ENCODE results near the gene FCN1.

The FCN1 gene

DNA sequence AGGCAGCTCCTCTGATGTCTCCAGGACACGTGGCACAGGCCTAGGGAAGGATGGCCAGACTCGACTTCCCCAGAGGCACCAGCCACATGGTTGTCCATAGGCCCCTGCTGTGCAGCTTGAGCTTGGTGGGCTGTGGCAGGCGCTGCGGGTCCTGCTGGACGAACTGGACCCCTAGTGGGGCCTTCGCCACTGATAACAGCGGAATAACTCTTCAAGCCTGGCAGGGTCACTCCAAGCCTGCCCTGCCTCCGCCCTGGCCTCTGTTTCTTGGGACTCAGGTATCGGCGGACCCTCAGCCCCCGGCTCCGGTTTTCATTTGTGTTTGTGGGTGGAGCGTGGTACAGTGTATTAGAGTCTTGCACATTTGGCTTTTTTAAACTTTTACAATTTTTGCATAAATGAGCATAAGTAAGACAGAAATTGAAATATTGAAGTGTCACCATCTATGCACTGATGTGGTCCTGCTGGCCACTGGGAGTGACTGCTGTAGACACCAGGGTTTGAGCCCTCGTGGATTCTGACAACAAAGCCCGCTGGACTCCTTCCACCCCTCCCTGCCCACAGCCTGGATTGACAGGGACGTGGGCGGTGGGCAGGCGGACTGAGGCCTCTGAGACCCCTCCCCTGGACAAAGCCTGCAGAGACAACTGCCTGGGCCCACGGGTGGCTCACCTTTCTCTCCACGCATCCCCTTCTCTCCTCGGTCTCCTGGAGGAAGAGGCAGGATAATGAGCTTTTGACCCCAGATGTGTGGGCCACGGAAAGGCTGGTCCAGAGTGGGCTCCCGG, 3.8 kb downstream of the FCN1 start:
- DNase-seq (ENCODE audit: low read depth) = no peak

DNA sequence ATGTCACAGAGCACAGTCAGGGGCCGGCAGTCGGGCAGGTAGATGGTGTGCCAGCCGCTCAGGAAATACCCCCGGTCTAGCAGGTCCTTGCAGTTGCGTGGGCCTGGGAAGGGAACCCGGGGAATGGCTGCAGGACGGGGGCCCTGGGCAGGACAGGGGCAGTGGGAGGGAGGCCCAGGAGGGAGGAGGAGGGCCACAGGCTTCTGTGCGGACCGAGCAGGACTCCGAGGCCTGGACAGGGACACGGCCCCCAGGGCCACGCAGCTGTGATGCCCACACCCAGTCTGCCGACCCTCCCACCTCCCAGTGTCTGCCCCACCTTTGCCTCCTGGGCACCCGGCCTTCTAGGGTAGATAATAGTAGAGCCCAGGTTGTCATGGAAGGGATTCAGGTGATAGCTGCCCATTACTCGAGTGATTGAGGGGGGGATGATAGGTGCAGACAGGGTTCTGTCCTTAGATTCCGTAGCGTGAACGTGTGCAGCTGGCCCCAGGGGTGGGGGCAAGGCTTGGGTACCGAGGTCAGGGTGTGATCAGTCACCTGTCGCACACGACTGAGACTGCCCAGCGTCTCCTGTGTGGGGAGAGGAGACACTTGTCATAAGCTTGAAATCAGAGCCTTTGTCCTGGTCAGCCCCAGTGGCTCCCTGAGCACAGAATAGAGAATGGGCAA, 4.5 kb downstream of the FCN1 start:
- no peak for DNase-seq (ENCODE audit: low read depth)

DNA sequence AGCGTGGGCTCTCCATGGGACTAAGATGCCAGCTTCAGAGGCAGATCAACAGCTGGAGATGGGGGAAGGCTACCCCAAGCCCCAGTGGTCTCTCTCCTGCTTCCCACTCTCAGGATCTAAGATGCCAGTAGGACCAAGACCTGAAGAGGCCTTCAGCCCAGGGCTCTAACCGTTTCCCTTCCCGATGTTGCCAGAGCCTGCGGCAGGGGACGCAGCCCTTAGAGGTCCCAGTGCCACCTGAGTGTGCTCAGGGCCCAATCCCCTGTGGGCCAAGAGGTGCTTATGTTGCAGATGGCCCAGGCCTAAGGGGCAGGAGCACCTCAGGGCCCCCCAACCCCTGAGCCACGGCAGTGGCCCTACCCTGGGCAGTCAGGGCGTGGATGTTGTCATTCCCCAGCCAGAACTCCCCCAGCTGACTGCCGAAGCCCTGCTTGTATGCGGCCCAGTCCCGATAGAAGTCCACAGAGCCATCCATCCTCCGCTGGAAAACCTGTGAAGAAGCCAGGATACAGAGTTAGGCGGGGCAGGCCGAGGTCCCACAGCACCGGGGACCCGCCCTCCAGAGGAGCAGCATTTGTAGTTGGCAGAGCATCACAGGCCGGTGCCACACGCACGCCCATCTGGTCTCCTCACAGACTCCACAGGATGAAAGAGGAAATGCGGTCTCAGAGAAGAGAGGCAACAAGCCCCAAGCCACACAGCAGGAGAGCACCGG, 5.4 kb downstream of the FCN1 start:
- DNase-seq (ENCODE audit: low read depth) = no peak

DNA sequence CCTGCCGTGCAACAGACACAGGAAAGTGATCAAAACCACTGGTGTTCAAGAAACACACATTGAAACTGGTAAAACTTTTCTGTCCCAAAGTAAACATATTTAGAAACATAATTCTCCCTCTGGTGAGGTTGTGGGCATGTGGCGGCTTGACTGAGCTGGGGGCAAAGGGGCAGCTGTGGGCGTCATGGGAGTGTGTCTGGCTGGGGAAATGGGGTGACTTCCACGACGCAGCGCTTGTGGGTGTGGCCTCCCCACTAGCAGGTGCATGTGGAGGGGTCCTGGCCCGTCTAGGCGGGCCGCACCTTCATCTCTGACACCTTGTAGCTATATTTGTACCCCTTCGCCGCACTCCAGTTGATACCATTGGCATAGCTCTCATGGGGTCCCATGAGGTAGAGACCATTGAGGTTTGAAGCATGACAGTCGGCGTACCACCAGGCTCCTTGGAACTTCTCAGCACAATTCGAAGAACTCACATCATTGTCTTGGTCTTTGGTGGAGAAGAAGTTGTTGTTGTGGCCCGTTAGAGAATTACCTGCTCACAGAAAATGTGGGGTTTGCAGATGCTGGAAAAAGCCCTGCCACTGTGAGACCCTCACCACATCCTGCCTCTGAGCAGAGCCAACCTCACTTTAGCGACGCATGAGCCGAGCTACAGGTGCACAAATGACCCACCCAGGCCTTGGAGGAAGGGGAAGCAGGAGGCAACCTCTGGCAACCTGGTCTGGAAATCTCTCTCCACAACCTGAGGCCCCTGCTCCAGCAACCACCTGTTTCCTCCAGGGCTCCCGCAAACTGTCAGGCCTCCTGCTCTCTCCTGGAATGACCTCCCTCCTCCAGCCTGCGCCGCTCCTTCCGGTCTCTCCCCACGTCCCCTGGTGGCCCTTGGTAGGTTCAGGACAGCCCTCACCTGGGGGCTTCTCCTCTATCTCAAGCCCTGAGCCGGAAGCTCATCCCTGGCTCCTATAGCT, 7.9 kb downstream of the FCN1 start:
- no peak for DNase-seq (ENCODE audit: low read depth)

DNA sequence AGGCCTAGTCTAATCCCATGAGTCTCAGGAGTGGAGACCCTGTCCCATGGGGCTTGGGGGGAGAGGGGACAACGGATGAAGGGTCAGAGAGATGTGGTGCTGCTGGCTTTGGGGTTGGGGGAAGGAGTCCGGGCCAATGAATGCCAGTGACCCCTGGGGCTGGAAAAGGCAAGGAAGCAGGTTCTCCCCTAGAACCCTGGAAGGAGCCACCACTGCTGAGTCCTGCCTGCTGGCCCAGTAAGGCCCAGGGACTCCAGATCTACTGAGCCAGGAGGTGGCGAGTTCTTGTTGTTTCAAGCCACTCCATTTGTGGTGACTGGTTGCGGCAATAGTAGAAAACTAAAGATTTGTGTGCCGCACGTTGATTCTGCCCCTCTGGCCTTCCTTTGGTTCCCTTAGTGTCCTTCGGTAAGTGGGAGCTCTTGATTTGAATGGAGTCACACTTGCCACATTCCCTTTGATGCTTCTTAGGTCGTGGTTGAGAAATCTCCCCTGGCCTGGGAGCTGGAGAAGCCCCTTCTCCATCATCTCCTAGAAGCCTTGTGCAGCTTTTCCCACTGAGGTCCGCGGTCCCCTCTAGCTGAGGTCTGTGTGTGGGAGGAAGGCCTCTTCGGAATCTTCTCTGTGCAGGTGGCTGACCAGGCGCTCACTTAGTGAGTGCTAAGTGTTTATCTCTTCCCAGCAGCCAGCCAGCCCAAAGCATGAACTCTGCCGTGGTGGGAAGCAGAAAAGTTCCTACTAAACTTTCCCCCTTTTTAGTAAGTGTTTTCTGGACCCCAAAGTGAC, 9.0 kb downstream of the FCN1 start:
- no peak for DNase-seq (ENCODE audit: low read depth)

DNA sequence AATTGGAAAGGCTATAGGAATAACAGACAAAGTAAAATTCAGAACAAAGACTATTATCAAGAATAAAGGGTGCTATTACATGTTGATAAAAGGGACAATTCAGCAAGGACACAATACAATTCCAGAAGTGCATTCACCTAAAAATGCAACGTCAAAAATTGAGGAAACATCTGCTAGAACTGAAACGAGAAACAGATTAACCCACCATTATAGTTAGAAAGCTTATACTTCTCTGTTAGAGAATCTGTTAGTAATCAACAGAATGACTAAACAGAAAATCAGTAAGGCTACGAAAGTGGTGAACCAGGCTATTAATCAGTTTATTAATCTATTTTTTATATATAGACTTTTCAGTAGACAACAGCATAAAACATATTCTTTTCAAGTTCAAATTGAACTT, 14.8 kb downstream of the FCN1 start:
- DNase-seq (ENCODE audit: low read depth) = no peak

DNA sequence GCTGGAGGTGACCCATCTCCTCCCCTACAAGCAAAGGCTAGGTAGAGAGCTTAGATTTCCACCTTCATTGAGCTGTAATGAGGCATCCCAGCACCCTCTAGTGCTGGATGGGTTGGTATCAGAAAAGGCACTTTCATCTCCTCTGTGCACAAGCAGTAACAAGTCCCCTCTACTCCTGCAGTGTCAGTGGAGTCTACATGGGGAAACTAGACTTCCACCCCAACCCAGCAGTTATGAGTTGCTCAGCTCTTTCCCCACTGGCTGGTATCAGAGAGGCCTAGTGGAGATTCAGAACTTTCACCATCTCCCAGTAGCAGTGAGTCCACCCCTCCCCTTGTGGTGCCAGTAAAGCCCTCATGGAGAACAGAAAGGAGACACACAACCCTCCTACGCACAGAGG, 17.9 kb downstream of the FCN1 start:
- DNase-seq (ENCODE audit: low read depth) = no peak

DNA sequence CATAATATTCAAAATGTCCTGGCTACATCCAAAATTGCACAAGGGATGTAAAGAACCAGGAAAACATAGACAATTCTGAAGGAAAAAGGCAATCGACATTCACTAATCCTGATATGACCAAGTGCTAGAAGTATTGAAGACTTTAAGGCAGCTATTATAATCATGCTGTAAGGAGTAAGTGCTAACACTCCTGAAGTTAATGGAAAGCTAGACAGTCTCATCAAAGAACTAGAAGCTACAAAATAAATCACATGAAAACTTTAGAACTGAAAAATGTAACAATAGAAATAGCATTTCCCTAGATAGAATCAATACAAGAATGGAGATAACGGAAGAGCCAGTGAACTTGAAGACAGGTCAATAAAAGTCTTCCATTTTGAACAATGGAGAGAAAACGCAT, 18.5 kb downstream of the FCN1 start:
- no peak for DNase-seq (ENCODE audit: low read depth)

DNA sequence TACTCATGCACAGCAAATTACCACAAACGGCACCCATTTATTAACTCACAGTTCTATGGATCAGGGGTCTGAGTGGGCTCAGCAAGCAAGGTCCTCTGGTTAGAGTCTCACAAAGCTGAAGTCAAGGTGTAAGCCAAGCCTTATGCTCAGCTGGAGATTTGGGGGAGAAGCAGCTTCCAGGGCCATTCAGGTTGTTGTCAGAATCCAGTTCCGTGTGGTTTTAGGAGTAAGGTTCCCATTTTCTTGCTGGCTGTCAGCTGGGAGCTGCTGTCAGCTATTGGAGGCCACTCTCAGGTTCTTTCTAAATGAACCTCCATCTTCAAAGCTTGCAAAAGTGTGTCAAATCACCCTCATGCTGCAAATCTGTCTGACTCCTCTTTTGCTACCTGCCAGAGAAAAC, 19.4 kb downstream of the FCN1 start:
- no peak for DNase-seq (ENCODE audit: low read depth)

DNA sequence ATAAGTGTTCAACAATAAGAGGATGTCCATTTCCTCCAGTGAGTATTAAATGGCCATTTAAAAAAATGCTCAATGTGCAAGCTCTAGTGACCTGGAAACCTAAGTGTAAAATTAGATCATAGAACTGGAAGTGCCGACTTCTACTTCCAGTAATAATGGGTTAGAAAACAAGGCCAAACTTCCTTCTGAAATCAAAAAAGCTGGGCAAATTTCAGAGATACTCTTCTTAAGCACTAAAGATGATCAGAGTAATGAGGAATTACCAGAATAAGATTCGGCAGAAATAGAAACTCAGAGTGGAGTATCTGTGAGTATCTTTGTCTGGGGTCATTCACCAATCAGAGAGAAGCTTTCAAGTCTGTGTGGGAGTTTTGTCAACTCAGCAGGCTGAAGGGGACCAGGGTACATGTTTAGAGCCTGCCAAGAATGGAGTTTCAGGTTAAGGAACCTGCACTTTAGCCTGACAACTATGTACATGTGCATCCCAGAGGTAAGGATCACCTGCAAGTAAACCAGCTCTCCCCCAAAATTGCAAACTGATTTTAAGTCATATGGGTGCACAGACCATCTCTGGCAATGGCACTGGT, 20.0 kb downstream of the FCN1 start:
- DNase-seq (ENCODE audit: low read depth) = no peak

DNA sequence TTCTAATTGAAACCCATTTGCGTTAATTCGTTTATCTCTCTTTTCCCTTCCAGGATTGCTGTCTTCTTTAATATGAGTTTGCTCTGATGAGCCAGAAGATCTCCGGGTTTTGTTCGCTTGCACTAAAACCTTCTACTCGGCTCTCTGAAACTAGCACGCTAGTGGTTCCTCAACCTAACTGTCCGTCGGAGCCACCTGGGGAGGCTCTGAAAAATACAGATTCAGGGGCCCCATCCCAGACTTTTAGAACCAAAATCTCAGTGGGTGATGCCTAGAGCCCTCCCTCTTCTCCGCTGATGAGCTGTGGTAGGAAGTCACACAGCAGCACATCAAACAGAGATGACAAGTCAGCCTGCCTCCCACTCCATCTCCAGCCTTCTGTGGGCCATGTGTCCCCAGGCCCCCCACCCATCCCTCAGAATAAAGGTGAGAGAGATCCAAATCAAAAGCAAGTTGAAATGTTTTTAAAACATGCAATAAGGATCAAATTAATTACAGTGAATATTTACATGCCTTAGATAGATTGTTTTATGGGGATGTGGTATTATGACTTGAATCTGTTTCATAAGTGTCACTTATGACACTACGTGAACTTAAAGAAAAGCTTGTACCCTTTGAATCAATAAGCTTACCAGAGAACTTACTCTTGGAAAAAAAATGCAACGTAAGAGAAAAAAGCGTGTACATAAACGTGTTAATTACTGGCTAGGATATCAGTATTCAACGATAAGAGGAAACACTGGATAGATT, 20.7 kb downstream of the FCN1 start:
- no peak for DNase-seq (ENCODE audit: low read depth)

DNA sequence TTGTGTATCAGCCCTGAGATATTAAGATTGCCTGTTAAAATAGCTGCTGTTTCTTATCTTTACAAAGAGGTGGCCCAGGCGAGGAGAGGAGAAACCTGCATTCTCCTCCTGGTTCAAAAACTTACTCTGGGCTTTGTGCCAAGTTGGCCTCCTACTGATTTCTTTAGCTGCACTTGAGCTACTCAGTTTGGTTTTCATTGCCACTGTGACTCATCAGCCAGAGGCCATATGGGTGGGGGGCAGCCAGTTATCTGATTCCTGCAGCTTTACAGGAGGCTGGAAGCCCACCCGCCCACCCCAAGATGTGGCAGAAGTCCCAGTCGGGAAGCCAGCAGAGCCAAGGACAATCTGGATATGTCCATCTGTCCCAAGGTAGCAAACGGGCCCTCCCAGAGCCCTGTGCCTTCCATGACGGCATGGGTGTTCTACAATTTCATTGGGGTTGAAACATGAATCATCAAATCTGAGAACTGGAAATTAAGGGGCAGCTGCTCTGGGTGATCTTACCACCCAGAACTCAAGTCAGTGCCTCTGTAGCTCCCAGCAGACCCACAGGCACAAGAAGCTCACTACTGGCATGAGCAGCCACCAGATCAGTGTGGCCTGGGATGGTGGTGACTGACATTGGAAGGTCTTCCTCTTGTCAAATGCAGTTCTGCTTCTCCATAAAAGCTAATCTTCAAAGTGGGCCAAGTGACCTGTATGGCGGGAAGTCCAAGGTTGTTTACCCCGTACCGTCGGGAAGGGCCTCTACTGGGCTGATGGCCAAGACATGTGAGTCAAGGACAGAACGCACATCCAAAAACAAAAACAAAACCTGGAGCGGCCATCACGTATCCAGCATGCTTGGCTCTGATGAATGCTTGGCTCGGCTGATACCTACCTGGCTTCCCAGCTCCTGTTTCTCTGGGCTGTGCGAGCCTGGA, 21.5 kb downstream of the FCN1 start:
- DNase-seq (ENCODE audit: low read depth) = no peak

DNA sequence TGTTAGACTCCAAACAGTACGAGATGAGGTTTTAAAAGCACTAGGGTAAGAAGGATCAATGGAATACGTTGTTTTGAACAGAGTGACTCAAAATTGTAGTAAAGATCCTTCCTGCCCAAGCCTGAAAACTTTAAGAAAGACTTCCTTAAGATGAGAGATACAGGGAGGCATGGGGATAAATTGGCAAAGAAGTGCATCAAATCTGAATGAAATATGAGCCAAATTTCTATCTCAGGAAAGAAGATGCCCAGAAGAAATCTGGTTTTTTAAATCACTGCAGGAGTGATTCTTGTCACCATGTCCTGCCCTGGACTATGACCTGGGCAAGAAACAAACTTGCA, 22.2 kb downstream of the FCN1 start:
- no peak for DNase-seq (ENCODE audit: low read depth)

DNA sequence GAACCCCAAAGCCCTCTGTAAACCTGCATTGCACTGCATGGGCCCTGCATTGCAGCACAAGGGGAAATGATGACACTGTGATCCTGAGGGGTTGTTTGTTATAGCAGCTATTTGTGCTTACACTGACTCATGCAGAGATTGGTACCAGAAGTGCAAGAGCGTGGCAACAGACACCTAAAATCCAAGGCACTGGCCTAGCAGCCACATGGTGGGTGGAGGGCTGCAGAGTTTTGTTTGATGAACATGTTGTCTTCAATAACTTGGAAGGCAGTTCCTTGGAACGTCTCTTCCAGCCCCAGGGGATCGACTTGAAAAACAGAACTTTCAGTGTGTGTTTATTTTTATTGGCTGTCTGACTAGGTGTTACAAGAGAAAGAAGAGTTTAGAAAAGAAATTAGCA, 22.6 kb downstream of the FCN1 start:
- DNase-seq (ENCODE audit: low read depth) = no peak

DNA sequence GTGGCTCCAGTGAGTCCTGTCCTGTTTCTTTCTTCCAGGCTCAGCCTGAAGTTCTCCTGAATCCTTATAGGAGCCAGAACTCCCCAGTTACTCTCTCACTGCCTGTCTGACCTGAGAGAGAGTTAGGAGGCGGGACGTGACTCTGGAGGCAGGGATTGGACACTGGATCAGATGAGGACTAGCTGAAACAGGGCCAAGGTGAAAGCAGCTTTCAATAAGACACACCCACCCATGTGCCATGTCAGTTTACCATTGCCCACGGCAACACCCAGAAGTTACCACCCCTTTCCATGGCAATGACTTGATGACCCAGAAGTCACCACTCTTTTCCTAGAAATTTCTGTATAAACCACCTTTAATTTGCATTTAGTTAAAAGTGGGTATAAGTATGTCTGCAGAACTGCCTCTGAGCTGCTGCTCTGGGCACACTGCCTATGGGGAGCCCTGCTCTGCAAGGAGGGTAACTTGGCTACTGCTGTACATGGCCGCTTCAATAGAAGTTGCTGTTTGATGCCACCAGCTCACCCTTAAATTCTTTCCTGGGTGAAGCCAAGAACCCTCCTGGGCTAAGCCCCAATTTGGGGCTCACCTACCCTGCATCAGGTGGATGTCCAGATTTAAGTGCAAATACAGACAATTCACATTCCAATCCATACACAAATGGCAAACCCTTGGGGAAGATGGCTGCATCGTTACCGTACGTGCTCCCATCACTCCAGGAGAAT, 23.4 kb downstream of the FCN1 start:
- no peak for DNase-seq (ENCODE audit: low read depth)

DNA sequence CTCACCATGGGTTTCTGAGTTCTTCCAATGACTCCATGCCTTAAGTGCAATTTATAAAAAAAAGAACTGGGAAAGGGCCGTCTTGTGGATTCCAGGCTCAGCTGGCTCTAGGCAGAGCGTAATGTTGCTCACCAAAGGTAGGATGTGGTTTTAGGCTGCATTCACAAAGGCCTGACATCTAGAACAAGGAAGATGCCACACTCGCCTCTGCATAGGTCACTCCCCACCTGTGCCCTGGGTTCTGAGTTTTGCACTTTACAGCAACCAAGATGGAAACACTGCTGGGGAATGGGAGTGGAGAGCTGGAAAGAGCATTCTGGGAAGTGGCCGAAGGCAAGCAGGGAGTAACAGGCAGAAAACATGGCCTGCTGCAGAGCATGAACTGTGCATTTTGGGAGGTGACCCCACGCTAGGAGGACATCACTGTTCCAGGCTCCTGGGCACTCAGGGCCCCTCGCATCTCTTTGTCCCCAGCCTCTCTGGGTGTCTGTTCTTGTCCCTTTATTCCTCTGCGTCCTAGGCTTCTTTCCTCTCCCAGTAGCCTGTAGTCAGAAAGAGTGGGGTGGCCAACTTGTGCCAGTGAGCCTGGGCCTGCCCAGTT, 24.8 kb downstream of the FCN1 start:
- DNase-seq (ENCODE audit: low read depth) = no peak

DNA sequence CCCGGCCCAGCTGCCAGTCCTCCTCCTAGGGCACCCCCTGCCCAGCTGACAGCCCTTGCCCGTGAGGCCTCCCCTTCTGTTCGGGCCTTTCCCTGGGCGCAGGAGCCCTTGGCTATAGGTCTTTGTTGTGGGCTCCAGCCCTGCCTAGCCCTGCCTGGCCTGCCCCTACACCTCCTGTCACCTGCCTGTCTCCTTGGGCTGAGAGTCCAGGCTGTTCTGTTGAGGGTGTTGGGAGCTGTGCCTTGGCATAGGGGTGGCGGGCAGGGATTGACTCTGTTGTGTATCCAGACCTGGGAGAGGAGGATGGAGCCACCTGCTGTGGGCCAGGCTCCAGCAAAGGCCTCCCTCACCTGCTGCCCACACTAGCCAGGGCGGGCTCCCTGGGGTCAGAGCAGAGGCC, 25.5 kb downstream of the FCN1 start:
- no peak for DNase-seq (ENCODE audit: low read depth)

DNA sequence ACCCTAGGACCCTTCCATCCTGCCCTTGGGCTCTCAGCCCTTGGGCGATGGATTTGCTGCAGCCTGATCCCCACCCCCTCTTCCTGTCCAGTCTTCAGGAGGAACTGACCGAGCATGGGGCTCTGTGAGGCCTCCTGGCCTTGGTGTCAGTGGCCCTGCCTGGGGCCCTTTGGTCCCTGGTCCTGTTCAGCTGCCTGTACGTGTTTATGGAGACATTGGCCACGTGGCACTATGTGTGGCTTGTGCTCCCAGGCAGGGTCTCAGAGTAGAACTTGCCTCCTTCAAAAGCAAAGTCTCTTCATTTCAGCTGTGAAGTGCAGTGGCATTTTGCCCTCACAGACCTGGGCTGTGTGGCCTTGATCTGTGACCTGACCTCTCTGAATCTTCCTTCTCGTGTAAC, 26.0 kb downstream of the FCN1 start:
- no peak for DNase-seq (ENCODE audit: low read depth)
